C4-2B (cell line): ENCODE data around the gene TUBGCP4.

Experiments
- H3K27ac ChIP-seq: fragments of 450-650 bp; 2 replicates; pipeline ENCODE4 v1.5.1; 2017
- ZFX ChIP-seq: fragments of 450-650 bp; IDR thresholded peaks from 2 replicates; pipeline ENCODE4 v1.6.1; 2017
- TF ChIP-seq, protein P1 (sequence below): fragments of 450-650 bp; conservative IDR thresholded peaks from 2 replicates; pipeline ENCODE4 v1.5.1; 2017; ENCODE audit warnings: mild to moderate bottlenecking

The TUBGCP4 gene

DNA sequence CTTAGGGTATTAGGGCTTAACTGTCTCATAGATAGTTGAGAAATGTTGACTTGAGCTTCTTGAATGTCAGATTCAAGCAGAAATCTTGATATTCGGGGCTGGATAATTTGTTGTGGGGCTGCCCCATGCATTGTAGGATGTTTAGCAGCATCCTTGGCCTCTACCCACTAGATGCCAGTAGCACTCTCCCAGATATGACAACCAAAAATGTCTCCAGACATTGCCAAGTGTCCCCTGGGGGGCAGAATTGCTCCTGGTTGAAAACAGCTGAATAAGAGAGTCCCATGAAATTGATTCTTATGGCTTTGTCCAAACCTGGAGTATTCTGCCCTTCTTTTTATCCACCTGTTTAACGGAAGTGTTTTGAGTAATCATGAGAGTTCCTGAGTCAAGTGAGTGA lies 24.6 kb upstream of the TUBGCP4 start:
- no peak for TF ChIP-seq ZFX
- TF ChIP-seq, protein P1, sequence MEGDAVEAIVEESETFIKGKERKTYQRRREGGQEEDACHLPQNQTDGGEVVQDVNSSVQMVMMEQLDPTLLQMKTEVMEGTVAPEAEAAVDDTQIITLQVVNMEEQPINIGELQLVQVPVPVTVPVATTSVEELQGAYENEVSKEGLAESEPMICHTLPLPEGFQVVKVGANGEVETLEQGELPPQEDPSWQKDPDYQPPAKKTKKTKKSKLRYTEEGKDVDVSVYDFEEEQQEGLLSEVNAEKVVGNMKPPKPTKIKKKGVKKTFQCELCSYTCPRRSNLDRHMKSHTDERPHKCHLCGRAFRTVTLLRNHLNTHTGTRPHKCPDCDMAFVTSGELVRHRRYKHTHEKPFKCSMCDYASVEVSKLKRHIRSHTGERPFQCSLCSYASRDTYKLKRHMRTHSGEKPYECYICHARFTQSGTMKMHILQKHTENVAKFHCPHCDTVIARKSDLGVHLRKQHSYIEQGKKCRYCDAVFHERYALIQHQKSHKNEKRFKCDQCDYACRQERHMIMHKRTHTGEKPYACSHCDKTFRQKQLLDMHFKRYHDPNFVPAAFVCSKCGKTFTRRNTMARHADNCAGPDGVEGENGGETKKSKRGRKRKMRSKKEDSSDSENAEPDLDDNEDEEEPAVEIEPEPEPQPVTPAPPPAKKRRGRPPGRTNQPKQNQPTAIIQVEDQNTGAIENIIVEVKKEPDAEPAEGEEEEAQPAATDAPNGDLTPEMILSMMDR, result 0 out of 2 replicates have a peak, but pooled peaks have one; percentile 3
- H3K27ac ChIP-seq, result no peak overlapping the region

DNA sequence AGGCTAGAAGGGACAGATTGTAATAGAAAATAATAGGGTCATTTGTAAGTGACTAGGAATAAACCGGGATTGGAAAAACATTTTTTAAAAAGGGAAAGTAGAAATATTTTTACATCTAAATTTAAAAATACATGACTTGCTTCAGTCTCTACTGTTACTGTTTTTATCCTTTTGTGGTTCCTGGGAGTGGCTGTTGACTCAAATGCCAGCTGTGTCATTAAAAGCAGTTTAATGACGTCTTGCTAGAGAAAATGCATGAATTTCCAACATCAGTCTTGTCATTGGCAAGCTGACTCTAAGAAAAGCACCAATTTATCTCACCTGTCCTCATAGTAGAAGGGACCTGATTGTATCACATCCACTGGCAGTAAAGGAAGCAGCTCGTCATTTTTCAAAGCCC lies 23.8 kb upstream of the TUBGCP4 start:
- H3K27ac ChIP-seq, result no peak overlapping the region
- no peak for TF ChIP-seq ZFX
- TF ChIP-seq, protein P1, result no peak

DNA sequence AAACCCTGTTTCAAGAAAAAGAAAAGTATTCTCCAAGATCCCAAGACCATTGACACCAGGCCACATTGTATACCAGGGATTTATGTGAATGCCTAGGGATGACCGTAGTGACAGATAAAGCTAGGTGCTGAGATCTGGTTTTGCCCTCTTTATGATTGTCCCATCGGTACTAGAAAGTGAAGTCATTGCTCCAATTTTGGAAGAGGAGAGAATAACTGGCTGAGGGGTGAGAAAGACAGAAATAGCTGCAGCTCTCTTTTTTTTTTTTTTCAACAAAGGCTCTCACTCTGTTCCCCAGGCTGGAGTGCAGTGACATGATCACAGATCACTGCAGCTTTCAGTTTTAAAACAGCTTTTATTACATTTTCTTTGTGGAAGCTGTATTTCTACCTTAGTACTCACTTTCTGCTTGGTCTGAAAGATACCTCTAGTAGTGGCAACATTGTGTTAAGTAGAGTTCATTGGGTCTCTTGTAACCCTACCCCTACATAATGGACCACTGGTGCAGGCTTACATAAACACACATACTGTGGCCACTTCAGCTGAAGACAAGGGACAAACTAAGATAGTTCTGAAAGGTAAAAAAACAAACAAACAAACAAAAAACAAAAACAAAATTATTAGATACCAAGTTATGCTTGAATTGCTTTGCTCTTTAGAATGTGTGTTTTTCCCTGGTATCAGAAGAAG lies 18.1 kb upstream of the TUBGCP4 start:
- H3K27ac ChIP-seq, result no peak overlapping the region
- no peak for TF ChIP-seq ZFX
- TF ChIP-seq, protein P1, result no peak

DNA sequence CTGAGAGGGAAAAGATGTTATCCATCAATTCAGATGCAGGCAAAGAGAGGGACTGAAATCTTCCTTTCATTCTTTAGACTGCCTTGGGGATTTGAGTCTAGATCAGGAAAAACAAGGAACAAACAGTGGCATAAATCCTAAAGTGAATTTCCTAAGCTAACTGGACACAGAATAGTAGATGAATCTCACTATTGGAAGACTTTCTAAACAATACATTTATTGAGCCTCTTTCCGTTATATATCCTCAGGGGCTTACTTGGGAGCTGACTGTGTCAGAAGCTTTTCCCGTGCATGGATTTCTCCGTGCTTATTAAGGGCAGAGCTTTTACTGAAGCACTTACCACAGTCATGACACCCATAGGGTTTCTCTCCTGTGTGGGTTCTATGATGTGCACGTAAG lies 10.1 kb upstream of the TUBGCP4 start:
- TF ChIP-seq ZFX, result no peak
- TF ChIP-seq, protein P1, result no peak
- no peak overlapping the region for H3K27ac ChIP-seq

DNA sequence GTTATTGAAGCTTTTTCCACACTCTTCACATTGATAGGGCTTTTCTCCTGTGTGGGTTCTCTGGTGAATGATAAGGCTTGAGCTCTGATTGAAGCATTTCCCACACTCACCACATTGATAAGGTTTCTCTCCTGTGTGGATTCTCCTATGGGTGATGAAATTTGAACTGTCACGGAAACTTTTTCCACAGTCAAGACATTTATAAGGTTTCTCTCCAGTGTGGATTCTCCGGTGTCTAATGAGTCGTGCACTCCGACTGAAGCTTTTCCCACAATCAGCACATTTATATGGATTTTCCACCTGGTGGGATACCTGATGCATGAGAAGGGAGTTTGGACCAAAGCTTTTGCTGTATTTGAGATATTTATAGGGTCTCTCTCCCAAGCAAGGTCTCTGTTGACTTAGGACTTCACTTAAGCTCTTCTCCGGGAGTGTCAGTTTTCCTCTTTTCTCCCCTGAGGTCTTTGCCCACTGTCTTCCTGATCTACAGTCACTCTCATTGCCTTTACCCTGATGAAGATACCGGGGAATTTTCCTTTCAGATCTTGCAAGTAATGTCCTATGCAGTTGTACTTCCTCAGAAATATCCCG lies 9.5 kb upstream of the TUBGCP4 start:
- TF ChIP-seq, protein P1, result no peak
- no peak for TF ChIP-seq ZFX
- H3K27ac ChIP-seq, result no peak overlapping the region

DNA sequence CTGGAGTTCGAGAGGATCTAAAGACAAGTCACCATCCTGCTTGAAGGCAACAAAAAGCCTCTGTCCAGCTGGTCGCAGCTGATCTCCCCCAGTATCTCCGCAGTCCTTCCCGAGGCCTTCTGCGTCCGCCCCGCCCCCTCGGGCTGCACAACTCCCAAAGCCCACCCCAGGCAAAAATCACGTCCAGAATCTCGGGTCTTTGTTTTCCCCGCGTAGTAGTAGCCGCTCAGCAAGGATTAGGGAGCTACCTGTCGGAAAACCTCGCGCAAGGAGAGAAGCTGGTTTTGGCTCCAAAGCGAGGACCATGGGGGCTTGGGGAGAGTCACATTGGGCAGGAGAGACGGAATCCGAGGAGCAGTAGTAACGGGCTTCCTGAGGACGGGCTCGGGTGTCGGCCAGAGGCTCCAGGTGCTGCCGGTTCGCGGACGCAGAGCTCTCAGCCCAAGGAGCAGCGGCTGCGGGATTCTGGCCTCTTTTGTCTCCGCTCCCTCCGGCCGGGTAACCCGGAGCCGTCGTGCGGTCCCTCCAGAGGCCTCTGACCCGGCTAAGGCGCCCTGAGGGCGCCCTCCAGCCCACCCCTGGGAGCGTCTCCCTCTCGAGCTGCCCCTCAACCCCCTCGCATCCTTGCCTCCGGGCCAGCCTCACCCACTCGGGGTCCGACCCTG lies 459 bp upstream of the TUBGCP4 start:
- H3K27ac ChIP-seq, result peak overlapping the region; percentile 87

More for the DNA sequence above, 459 bp upstream of the TUBGCP4 start:
- peak; percentile 63 for TF ChIP-seq ZFX
- TF ChIP-seq, protein P1, result no peak
